Pons (tissue), 1 donor: ENCODE results near the gene EPB41L5.
A peak's percentile ranks its signal among the peaks of the same experiment; 100 is the strongest.
"Not testable (repeated sequence)": the region's sequence is repeated elsewhere in the genome, so short reads cannot be mapped to it uniquely, and the experiment has no call there.

Experiments
- DNase-seq: peaks from one replicate; pipeline ENCODE4 v3.0.0-alpha.2; 2016; ENCODE audit warnings: low spot score

The EPB41L5 gene

GRCh38 chr2:120199817-120200459 lies 187.1 kb downstream of the EPB41L5 start:
- DNase-seq, result not testable (repeated sequence)

- DNase-seq, result no peak
Measured at GRCh38 chr2:120203251-120204021, 190.6 kb downstream of the EPB41L5 start.

GRCh38 chr2:120204022-120204405 lies 191.1 kb downstream of the EPB41L5 start:
- DNase-seq, result no peak

GRCh38 chr2:120204417-120204816 lies 191.5 kb downstream of the EPB41L5 start:
- no peak for DNase-seq

GRCh38 chr2:120204945-120205670 lies 192.2 kb downstream of the EPB41L5 start:
- DNase-seq, result no peak

GRCh38 chr2:120206022-120206581 lies 193.2 kb downstream of the EPB41L5 start:
- DNase-seq, result no peak

GRCh38 chr2:120208381-120209353 lies 195.8 kb downstream of the EPB41L5 start:
- no peak for DNase-seq

- DNase-seq, result no peak
Measured at GRCh38 chr2:120209427-120210269, 196.8 kb downstream of the EPB41L5 start.

- DNase-seq, result no peak
Measured at GRCh38 chr2:120210270-120210693, 197.4 kb downstream of the EPB41L5 start.

- no peak for DNase-seq
Measured at GRCh38 chr2:120218181-120218580, 205.3 kb downstream of the EPB41L5 start.

GRCh38 chr2:120219291-120219690 lies 206.4 kb downstream of the EPB41L5 start:
- DNase-seq, result no peak

- no peak for DNase-seq
Measured at GRCh38 chr2:120219766-120220165, 206.9 kb downstream of the EPB41L5 start.

GRCh38 chr2:120220756-120221155 lies 207.9 kb downstream of the EPB41L5 start:
- no peak for DNase-seq

- no peak for DNase-seq
Measured at GRCh38 chr2:120221616-120222015, 208.7 kb downstream of the EPB41L5 start.

- DNase-seq, result no peak
Measured at GRCh38 chr2:120222186-120223033, 209.5 kb downstream of the EPB41L5 start.

GRCh38 chr2:120223034-120223912 lies 210.4 kb downstream of the EPB41L5 start, which contains the start of gene TMEM185B:
TSS of gene TMEM185B (minus strand) at chr2:120223400. CDS start at chr2:120222976, 424 bp downstream.
- peak; percentile 76 for DNase-seq

GRCh38 chr2:120224256-120224655 lies 211.4 kb downstream of the EPB41L5 start:
- no peak for DNase-seq
